Astrocyte of the spinal cord (primary cell): Measurements from ENCODE around the gene PXK.
A peak's percentile ranks its signal among the peaks of the same experiment; 100 is the strongest.

ENCODE experiments used
- DNase-seq: peaks from one replicate; pipeline ENCODE4 v3.0.0; 2011; ENCODE audit warnings: low read depth, low spot score
- H3K4me3 ChIP-seq: 2 replicates; pipeline ENCODE4 v1.5.1; 2011; ENCODE audit warnings: low read depth, mild to moderate bottlenecking, low read length, moderate library complexity
- in situ Hi-C: cut with HindIII; loops from 2 replicates; pipeline ENCODE4 v1.10.0; 2017; ENCODE audit warnings: low sequenced_read_pairs
- TF ChIP-seq, protein P1 (sequence below): IDR thresholded peaks from 2 replicates; pipeline ENCODE4 v1.5.1; 2012; ENCODE audit warnings: low read depth, mild to moderate bottlenecking, low read length, inconsistent platforms

The PXK gene

DNA sequence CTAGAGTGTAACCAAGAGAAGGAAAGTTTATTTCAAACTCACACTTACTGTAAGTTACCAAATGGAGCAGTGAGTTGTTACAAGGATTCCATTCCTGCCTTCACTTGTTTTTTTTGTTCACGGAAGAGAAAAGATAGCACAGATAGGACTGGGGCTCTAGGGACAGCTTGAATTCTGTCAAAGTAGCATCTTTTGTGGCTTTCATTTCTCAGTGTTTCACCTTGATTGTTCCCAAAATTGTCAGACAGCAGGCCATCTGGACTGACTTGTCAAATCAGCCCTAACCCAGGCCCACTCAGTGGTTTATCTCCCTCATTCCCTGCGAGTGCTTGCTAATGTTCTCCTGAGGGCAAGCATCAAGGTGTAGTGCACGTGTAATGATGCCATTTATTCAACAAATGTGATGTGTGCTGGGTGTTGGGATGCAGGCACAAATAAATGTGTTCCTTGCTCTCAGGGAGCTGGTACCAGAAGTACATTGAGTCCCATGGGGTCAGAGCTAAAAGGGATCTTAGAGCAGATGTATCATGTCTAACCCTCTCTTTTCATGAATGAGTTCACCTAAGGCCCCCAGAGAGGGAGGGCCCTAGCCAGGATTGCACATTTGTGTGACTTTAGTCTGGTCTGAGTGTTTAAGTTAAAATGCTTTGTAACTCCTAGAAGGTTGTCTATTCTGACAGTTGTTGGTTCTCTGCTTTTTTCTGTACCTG is 51.8 kb downstream of the PXK start:
- in situ Hi-C loops: no loop called here
- no peak for DNase-seq
- TF ChIP-seq, protein P1, sequence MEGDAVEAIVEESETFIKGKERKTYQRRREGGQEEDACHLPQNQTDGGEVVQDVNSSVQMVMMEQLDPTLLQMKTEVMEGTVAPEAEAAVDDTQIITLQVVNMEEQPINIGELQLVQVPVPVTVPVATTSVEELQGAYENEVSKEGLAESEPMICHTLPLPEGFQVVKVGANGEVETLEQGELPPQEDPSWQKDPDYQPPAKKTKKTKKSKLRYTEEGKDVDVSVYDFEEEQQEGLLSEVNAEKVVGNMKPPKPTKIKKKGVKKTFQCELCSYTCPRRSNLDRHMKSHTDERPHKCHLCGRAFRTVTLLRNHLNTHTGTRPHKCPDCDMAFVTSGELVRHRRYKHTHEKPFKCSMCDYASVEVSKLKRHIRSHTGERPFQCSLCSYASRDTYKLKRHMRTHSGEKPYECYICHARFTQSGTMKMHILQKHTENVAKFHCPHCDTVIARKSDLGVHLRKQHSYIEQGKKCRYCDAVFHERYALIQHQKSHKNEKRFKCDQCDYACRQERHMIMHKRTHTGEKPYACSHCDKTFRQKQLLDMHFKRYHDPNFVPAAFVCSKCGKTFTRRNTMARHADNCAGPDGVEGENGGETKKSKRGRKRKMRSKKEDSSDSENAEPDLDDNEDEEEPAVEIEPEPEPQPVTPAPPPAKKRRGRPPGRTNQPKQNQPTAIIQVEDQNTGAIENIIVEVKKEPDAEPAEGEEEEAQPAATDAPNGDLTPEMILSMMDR: no peak
- H3K4me3 ChIP-seq: no peak overlapping the region

DNA sequence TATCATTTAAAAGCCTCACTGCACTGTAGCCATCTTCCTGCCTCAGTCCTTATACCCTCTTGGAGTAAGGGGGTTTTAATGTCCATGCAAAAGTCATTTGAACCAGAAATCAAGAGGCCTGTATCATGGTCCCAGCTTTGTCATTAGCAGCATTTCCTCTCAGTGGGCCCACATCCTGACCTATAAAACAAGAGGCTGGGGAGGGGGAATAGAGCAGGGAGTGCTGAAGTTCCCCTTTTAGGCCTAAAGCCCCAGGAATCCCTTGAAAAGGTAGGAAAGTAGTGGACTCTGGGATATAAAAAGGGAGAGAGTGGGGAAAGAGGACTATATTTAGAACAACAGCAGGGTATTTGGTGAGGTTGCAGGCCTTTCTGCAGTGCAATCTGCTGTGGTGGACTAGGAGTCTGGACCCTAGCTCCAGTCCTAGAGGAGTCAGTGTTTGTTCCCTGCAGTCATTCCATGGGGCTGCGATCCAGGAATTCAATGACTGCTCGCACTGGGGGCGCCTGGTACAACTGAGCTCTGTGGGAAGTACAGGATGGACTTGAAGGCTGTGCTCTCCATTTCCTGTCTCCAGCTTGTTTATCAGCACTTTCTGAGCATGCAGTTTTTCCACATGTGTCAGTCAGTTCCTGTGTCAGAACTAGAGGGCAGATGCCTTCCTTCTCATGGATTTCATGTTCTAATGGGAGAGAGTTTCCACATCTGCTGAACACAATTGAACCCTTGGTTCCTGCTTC is 54.1 kb downstream of the PXK start:
- in situ Hi-C loops: no loop called here
- TF ChIP-seq, protein P1: no peak
- peak; percentile 79 for DNase-seq
- H3K4me3 ChIP-seq: no peak overlapping the region

DNA sequence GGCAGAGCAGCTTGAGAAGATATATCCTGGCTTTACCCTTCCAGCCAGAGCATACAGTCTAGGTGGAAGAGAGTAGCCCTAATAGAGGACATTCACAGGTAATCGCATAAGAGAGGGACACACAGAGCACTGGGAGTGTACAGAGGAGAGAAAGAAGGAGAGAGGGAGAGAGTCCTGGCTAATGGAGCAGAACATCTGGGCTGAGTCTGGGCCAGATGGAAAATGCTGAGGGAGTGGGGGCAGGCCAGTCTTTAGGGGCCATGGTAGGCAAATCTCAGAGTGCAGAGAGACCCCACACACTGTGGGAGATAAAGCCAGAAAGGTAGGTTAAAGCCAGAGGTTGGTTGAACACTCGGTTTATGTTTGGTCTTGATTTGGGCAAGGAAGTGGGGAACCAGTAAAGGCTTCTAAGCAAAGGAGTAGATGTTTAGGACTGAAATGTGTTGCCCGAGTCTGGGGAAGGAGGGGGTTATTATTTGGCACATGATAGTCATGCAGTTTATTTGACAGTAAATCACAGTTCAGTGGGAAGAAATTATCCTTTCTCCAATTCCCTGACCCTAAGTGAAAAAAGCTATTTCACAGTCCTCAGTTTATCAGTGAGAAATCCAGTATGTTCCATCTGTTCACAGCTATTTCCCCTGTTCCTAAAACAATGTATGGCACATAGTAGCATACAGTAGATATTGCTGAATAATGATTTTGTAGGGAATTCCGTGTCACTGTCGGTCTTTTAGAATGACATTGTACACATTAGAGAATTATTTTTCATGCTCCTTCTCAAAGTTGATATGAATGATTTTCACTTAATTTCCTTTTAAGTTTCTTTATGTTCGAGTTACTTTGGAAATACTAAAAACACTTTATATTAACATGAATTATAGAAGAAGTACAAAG is 55.2 kb downstream of the PXK start:
- TF ChIP-seq, protein P1: no peak
- in situ Hi-C loops: no loop called here
- no peak overlapping the region for H3K4me3 ChIP-seq
- no peak for DNase-seq

DNA sequence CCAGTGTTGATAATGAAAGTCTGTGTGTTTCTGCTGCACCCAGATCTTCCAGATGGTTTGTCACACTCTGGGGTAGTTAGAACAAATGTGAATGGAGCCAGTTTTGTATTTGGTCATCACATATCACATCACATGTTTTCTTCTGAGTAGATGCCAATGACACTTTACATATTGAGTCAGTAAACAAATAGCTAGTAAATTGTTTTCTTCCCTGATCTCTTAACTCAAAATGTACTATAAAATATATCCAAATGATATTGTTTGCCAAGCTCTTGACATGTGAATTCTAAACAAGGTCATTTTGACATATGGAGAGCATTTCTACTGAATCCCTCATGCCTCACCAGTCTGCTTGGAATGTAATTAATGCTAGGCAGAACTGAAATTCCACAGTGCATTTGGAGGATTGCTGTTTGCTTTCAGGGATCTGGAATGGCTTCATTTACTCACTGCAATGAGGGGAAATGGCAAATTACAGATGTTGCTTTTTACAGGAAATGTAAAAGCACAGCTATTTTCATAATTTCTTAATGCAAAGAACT is 55.9 kb downstream of the PXK start:
- in situ Hi-C loops: no loop called here
- TF ChIP-seq, protein P1: no peak
- DNase-seq: peak; percentile 43
- no peak overlapping the region for H3K4me3 ChIP-seq

DNA sequence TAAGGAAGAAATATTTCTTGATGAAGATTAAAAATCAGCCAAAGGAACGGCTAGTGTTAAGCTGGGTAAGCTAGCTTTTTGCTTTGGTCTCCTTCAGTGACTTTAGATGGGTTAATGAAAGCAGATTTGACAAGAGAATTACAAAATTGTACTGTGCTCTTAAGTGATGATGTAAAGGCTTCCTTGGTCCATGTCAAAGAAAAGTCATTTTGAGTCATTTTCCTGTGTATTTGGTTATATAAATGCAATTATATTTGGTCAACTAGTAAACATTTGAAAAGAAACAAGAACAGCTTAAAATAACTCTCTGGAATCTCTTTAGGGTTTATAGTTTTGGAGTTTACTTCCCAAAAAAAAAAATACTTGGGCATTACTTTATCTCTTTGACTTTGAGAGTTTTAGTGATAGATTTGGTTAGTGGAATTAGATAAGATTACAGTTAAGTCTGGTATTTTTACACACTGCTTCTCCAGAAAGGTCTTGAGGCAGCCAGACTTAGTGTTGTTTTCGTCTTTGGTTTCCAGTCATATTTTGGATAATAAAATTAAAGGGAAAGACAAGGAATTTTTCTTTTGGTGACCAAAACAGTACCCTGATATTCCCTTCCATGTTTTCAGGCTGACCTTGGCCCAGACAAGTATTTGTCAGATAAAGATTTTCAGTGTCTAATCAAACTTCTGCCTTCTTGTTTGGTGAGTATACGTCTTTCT is 58.6 kb downstream of the PXK start:
- H3K4me3 ChIP-seq: no peak overlapping the region
- TF ChIP-seq, protein P1: no peak
- DNase-seq: no peak
- in situ Hi-C loops: no loop called here
